GM18870 (cell line): Measurements from ENCODE around the gene TMEM208.

Source experiments
- ATAC-seq: cut with Tn5 transposase; IDR thresholded peaks from one replicate; pipeline ENCODE4 v1.9.1; 2021; ENCODE audit warnings: moderate library complexity; ENCODE audit not compliant: unreplicated experiment

TMEM208 gene

DNA sequence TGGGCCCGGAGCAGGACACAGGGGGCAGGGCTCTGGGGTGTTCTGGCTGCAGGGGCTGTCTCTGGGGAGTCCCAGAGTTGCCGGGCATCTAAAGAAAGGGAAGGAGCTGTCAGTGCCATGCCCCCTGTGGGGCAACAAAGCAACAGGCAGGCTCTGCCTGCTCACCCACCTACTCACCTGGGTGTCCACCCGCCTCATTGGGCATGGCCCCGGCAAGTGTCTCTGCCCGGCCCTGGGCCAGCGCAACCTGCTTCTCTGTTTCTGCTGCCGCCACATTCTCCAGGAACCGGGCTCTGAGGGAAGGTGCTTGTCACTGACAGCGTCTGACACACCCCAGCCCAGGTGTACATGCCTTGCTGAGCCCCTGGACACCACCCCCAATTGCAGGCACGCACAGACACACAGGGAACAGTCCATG, 7.3 kb downstream of the TMEM208 start:
- ATAC-seq: no peak

DNA sequence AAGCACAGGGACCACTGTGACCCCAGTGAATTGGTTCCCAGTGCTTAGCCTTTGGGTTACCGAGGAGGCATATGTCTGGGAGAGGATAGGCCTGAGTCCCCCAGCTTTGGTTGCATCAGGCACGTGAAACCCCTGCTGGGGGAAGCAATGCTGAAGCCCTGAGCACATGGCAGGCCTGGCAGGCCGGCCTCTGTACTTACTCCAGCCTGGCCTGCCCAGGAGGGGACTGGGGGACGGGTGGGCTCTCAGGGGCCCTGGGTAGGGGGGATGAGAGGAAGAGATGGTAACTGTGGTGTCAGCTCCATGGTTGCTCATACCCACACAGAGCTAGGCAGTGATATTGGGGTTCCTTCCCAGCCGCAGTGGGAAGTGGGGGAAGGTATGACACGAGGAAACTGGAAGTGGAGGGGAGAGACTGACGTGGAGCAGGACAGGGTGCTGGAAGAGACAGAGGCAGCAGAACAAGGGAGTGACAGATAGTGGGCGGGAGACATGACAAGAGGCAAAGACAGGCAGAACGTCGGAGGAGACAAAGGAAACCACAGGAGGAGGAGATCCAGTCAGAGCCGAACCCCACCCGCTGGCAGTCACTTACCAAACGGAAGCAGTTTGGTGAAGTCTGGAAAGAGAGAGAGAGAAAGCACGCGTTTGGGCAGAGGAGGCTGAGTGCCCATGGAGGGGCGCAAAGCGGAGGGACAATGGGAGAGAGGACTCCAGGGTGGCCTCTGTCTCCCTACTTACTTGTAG, 9.1 kb downstream of the TMEM208 start:
- no peak for ATAC-seq

DNA sequence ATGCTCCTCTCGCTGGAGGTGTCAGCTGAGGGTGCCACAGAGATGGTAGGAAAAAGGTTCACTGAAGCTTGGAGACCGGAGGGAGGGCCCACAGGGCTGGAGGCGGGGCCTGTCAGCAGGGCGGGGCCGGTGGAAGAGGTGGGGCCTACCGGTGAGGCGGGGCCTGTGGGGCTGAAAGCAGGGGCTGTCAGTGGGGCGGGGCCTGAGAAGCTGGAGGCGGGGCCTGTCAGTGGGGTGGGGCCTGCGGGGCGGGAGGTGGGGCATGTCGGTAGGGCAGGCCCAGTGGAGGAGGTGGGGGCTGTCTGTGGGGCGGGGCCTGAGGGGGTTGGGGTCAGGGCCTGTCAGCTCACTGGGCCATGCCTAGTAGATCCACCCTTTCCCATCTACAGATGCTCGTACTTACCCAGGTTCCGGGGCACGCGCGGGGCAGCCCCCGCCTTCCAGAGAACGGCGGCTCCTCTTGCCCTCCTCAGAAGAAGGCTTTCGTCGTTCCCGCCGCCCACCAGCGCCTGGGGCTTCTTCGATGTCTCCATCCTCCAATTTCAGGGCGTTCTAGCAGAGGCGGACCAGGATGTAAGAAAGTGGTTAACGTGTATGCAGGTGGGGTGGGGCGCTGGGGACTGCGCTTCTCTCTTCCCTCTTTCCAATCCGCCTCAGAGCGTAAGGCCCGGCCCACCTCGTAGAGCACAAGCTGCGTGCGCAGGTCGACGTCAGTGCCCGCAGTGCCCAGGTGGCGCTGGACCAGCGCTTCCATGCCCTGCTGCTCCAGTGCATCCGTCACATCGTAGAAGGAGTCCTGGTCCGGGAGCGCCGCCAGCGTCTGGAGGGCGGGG, 9.8 kb downstream of the TMEM208 start:
- no peak for ATAC-seq

DNA sequence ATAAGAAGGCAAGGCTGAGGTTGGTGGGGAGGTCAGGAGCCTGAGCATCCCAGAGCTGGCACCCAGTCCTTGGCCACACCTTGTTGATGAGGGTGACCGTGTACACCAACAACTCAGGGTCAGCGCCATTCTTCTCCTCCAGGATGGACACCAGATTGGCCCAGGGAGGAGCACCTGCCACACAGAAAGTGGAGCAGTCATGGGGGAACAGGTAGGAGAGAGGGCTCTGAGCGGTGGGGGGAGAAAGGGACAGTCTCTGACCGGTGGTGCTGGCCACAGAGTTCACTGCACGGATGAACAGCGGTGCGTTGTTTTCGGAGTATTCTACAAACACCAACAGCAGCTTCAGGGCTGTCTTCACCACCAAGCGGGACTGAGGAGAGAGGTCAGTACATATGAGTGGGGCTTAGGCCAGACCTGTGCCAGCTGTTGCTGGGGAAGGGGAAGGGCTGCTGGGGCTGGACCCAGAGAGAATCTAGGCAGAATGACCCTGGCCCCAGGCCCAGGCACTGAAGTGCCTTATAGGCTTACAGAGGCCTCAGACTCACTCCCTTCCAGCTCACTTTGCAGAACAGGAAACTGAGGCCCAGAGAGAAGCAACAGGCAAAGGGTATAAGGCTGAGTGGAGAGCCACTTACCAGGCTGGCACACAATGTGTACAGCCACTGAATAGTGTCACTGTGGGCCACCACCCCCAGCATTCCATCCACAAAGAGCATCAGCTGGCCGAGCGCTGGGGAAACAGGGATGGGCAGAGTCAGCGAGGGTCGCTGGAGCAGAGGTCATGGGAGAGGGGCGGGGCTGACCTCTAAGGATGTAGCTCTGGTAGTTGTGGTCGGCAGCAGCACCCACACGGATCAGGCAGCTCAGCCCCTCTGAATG, 10.7 kb downstream of the TMEM208 start:
- no peak for ATAC-seq

DNA sequence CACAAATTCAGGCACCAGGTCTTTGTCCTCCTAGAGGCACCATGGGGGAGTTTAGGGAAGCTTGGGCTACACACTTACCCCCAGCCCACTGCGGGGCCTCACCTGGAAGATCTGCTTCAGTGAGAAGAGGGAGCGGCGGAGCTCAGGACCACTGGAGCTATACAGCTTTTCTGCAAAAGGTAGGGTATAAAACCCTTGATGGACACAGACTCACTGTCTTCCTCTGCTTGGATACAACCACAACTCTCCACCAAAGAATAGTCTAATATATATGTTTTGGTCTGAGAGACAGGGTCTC, 11.3 kb downstream of the TMEM208 start:
- ATAC-seq: no peak

DNA sequence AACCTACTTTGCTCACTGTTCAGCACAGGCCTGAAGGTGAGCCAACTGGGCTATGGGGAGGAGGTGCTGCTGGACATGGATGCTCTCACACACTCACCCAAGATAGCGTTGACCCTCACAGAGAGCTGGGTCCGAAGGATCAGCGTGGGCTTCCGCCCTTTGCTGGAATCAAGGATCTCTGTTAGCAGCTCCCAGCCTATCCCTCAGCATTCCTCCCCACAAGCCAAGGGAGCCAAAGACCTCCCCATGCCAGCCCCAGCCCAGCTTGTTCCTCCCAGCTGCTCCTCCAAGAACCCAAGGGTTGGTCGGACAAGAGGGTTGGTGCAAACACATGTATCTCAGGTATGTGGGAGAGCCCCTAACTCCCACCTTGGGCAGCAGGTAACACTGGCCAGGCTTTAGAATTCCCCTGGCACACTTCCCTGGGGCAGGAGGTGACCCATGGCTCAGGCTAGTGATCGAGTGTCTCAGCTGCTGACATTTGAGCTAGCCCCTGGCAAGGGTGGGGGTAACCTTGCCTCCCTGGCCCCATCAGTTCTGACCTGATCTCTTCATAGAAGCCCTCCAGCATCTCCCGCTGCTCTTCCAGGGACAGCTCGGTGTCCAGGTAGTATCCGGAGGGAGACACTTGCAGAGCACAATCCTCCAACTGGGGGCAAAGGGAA, 12.0 kb downstream of the TMEM208 start:
- no peak for ATAC-seq

DNA sequence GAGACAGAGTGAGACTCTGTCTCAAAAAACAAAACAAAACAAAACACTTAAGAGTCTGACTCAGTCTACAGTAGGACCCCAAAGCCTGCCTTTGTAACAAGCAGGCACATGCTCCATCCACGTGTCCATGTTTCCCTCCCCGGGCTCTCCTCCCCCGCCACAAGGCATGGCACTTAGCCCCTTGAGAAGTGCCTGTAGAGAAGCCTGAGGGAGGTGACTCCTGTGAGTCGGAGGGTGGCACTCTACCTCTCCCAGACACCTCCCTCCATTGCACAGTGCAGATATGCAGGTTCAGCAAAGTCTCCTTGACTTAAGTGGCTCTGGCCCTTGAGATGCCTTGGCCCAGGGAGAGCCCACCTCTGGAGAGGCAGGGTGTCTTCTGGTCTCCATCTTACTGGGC, 13.6 kb downstream of the TMEM208 start:
- ATAC-seq: no peak

DNA sequence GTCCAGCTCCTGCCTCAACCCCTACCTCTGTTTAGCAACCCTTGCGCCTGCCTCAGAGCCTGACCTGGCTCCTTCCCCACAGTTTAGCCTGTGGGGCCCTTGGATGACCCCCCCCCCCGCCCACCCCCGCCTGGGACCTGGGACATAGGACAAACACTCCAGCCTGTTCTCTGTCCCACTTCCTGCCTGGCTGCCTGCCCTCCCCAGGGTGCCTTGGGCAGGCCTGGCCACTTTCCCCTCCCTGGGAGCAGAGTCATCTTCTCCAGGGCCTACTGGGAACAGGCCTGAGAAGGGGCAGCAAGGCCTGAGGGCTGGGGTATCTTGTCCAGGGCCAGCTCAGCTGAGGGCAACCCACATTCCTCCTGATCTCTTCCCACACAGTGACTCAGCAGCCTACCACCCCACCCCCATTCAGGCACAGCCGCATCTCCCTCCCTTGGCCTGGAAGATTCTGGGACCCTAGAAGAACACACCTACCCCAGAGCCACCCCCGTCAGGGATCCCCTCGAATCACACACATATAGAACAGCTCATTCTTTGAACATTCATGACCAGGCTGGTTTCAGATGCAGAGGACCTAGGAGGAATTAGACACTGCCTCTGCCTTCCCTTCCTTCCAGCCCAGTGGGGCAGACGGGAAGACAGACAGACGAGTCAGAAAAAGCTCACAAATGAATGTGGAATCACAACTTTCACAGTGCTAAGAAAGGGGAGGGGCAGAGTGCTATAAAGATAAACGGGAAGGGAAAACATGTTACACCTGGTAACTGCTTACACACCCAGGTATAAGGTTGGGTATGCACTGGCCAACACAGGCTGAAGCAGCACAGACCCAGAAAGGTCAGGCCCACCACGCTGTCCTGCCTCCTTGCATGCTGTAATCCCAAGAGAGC, 14.3 kb downstream of the TMEM208 start:
- ATAC-seq: no peak

DNA sequence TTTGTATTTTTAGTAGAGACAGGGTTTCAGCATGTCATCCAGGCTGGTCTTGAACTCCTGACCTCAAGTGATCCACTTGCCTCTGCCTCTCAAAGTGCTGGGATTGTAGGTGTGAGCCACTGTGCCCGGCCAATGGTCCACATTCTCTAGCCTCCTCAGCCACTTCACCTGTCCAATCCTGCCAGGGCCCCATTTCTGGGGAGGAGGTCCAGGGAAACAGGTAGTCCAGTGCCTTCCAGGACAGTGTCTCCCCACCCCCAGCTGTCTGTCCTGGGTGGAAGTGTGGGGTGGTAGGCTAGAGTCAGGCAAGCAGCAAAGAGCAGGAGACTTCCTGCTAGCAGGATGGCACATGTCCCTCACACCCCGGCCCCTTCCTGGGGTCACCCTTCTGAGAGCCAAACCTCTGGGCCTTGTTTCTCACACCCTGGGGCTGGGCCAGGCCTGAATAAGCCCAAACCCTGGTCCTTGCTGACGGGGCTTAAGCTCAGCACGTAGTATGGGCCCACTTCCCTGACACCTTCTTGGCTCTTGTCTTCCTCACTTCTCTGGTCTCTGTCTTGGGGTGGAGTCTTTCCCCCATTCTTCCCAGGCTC, 15.3 kb downstream of the TMEM208 start:
- ATAC-seq: no peak

DNA sequence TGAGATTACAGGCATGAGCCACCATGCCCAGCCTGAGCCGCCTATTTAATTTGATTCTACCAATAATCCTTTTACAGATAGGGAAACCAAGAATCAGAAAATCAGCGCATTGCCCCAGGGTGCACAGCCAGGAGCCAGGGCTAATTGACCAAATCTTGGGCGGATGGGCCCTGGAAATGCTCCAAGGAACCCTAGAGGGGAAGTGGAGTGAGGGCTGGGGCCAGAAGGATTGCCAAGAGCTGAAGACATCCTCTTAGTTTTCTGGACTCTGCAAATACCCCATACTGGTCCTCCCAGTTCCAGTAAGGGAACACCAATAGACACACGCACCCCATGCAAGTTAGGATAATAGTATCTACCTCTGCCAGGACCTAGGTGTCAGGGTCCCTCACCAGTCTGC, 16.6 kb downstream of the TMEM208 start:
- ATAC-seq: no peak

DNA sequence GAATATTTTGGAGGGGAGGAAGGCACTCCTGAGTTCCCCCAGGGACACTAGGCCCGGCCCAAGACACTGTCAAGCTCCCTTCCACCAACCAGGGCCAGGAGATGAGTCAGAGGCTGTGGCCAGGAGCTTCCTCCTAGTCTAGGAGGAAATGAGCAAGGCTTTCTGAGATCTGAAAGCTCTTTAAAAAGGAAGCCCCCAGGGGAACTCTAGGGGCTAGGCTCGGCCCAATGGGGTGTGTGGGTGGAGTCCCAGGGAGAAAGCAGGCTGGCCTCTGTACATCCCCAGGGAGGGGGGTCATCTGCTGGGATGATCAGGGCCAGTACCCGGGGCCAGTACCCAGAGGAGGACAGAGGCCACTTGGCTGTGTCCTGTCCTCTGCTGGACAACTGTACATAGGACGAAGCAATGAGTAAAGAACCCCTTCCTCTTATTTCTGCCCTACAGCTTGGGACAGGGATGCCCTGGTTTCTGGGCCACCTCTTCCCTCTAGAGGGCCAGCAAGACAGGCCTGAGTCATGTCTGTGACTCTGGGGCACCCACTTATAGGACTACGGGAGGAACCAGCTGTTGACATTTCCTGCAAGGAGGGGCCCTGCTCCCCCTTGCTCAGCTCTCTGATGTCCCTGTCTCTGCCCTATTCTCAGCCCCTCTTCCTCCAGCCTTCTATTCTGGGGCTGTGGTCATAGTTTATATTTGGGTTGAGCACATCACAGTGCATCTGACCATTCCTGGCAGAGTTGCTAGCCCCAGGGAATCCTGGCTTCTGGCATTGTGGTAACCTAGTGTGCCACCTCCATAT, 17.7 kb downstream of the TMEM208 start:
- ATAC-seq: peak; percentile 52

DNA sequence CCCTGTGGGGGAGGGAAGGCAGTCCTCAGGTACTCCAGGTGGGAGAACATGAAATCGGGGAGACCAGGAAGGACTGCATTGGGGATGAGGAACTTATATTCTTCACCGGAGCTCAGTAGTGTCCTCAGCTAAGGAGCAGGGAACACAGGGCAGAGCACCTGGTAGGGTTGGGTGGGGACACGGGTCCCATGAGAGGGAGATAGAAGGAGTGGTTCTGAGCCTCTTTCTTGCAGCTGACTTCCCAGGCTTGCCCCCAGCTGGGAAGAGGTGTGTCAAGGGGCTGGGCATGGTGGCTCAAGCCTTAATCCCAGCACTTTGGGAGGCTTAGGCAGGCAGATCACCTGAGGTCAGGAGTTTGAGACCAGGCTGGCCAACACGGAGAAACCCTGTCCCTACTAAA, 18.3 kb downstream of the TMEM208 start:
- no peak for ATAC-seq

DNA sequence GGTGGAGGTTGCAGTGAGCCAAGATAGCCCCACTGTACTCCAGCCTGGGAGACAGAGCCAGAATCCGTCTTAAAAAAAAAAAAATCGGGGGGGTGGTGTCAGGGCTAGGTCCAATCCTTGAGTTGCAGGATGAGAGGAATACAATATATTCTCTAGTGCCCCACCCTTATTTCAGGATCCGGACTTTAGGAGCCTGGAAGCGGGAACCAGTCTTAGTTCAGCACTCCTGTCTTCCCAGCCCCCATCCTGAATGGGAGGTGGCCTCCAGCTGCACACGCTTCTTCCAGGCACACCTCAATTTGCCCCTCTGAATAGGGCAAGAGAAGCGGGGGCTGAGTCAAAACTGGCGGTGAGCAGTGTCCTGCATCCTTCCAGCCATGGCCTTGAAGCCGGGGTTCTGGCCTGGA, 18.7 kb downstream of the TMEM208 start:
- ATAC-seq: no peak

DNA sequence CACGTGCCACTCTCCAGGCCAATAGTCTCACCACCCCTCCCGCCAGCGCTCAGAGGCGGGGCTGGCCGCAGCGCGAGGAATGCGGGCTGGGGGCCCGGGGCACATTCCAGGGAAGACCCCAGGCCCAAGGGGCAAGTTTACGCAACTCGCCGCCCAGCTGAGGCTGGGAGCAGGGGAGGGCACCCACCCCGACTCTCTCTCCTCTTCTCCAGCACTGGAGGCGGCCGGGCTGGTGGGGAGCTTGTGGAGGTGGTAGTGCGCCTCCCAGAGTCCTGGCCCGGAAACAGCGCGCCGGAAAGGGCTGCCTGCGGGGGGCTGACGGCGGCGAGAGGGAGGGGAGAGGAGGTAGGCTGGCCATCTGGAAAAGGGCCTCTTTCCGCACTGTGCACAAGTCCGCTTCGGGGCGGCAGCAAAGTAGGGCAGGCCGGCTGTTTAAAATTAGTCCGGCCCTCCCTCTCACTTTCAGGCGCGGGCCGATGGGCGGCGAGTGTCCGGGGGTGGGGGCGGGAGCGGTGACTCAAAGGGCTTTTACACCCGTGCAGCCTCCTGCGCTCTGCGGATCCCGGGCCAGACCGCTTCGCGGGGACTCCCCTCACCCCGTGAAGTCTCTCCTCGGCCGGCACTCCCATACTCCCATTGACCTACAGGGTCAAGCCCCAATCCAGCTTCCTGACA, 19.3 kb downstream of the TMEM208 start:
- ATAC-seq: no peak

DNA sequence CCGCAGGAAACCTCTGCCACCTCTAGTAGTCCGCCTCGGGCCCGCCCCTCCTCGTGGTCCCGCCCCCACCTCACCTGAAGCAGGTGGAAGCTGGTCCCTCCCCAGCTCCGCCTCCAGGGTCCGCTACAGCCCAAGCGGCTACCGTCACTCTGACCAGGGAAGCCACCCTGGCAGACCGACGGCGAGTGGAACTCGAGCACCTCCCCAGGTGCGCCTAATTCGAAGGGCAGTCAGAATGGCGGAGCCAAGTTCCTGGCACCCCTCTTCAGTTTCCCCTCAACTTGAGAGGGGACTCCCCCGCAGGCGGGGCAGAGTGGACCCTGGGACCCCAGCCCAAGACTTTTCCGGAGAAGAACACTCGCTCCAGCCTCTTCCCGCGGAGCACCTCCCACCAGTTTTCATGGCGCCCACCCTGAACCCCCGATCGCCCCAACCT, 19.8 kb downstream of the TMEM208 start:
- no peak for ATAC-seq

DNA sequence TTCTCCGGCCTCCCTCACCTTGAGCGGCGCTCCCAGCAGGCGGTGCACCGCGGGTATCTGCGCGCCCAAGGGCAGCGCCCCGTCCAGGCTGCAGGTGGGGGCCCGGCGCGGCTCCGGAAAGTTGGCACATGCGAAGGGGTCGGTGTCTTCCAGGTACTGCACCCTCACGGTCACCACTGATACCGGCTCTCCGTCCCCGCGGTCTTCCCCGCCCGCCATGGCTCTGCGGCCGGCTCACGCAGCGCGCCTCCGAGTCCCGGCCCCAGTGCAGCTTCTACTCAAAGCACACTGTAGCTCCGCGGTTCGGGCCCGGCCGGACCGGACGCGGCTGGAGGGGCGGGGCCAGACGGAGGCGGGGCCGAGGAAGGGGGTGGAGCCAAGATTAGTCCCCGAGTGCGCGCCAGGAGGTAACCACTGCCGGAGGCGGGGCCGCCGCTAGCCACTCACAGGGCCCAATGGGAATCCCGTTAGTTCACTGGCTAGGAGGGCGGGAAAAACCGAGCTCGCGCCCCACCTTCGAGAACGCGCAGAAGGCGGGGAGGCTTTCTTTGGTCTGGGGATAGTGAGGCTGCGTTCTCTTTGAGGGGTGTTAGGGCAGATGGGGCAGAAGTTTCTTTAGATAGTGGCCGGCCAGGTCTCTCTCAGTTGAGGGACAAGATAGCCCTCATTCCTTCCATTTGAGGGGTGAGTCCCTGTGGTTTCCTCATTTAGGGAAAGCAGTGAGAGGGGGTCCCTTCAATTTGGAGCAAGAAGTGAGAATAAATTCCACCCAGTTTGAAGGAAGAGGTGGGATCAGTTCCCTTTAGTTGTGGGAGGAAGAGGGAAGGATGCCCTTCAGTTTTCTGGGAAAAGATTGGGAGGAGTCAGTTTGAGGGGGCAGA, 20.5 kb downstream of the TMEM208 start, which contains the start of gene FHOD1:
TSS of gene FHOD1 (minus strand) at position 290 of the 881 bp plus-strand sequence. CDS start at position 219, 71 bp downstream.
- ATAC-seq: peak; percentile 35

DNA sequence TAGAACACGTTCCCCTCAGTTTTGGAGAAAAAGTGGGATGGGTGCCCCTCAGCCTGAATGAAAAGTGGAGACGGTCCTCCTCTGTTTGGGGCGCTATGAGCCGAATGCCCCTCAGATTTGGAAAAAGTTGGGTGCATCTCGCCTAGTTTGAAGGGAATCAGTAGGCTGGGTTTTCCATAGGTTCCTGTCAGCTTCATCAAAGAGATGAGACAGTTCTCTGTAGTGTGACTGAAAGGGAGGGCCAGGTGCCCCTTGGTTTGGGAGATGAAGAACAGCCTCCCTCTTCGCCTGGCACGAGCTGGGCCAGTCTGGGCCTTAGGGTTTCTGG, 21.1 kb downstream of the TMEM208 start:
- ATAC-seq: no peak
